Activated naive CD8-positive, alpha-beta T cell treated with anti-CD3 and anti-CD28 coated beads for 36 hours (primary cell): ENCODE data around the gene ZNF785. TPM values are rescaled to one million over a fixed set of nuclear protein-coding genes. Genes with fewer than 3 reads are reported as not detected.
"Not testable (repeated sequence)": the region's sequence is repeated elsewhere in the genome, so short reads cannot be mapped to it uniquely, and the experiment has no call there.

Experiments
- DNase-seq: peaks from one replicate; pipeline ENCODE4 v3.0.0; 2021
- H3K27ac Mint-ChIP-seq: one replicate; pipeline ENCODE4 v1.8.0; 2022; ENCODE audit warnings: mild to moderate bottlenecking, moderate library complexity, mixed read lengths
- H3K27me3 Mint-ChIP-seq: one replicate; pipeline ENCODE4 v1.8.0; 2022; ENCODE audit warnings: mild to moderate bottlenecking, mixed read lengths
- H3K36me3 Mint-ChIP-seq: one replicate; pipeline ENCODE4 v1.8.0; 2021; ENCODE audit warnings: mild to moderate bottlenecking, mixed read lengths
- H3K4me1 Mint-ChIP-seq: one replicate; pipeline ENCODE4 v1.8.0; 2021; ENCODE audit warnings: mixed read lengths
- H3K4me3 Mint-ChIP-seq: one replicate; pipeline ENCODE4 v1.8.0; 2022; ENCODE audit warnings: mild to moderate bottlenecking, moderate library complexity, mixed read lengths
- H3K9me3 Mint-ChIP-seq: one replicate; pipeline ENCODE4 v1.8.0; 2022; ENCODE audit warnings: mixed read lengths
- total RNA-seq, 2 experiments: library from RNA; stranded (reverse); gene quantifications; one replicate each; pipeline ENCODE4 v1.2.3, GENCODE V29; 2021

ZNF785 gene
- total RNA-seq, 2 experiments from 2014 or later: 6.4 to 7.8 TPM

DNA sequence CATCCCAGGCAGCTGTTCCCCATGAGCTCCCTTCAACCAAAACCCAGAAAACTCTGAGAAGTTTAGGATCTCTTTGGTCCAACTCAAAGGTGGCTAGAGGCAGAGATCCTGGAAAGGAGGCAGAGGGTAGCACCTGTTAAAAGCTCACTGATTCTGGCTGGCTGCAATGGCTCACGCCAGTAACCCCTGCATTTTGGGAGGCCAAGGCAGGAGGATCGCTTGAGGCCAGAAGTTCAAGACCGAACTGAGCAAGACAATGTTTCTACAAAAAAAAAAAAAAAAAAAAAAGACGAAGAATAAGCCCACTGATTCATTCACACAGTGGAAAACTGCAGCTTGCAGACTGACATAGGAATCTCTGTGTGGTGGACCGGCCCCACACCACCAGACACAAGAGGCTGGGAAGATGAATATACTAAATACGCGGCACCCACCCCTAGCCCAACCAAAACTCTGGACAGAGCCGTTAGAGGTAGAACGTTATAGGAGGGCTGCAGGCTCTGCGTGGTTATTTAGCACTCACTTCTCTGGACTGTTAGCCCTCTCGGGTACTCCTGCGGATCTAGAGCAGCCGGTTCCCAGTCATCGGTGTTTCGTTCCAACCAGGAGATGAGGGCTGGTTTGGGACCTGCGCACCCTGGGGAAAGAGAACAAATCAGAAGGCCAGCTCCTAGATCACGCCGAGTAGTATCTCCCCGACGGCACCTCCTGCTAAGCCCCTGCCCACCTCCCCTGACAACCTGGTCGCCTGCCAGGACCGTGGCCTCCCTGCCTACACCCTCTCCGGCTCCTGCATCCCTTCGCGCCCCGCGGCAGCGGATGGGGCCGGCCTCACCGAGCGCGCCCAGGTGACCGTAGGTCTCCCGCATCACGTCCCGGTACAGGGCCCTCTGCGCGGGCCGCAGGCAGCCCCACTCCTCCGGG, 23.8 kb upstream of the ZNF785 start:
- Mint-ChIP-seq H3K9me3 (no peaks in the 10 kb centered on the region), H3K4me1 (peaks cover 17% of the 10 kb centered on the region), H3K27ac (peak overlapping the region; percentile 94), H3K4me3 (peak overlapping the region; percentile 91), H3K36me3 (peaks cover 23% of the 10 kb centered on the region), H3K27me3 (no peaks in the 10 kb centered on the region)
- peak; percentile 56 for DNase-seq

DNA sequence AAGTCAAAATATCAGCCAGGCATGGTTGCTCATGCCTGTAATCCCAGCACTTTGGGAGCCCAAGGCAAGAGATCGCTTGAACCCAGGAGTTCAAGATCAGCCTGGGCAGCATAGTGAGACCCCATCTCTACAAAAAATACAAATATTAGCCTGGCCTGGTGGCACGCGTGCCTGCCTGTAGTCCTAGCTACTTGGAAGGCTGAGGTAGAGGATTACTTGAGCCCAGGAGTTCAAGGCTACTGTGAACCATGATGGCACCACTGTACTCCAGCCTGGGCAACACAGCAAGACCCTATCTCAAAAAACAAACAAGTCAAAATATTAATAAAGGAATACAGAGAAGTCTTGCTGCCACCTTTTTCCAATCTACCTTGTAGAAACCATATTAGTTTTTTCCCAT, 20.5 kb upstream of the ZNF785 start:
- Mint-ChIP-seq H3K4me1 (peaks cover 17% of the 10 kb centered on the region), H3K36me3 (peaks cover 28% of the 10 kb centered on the region), H3K4me3 (no peak overlapping the region), H3K27me3 (no peaks in the 10 kb centered on the region), H3K9me3 (no peaks in the 10 kb centered on the region), H3K27ac (no peak overlapping the region)
- DNase-seq: no peak

DNA sequence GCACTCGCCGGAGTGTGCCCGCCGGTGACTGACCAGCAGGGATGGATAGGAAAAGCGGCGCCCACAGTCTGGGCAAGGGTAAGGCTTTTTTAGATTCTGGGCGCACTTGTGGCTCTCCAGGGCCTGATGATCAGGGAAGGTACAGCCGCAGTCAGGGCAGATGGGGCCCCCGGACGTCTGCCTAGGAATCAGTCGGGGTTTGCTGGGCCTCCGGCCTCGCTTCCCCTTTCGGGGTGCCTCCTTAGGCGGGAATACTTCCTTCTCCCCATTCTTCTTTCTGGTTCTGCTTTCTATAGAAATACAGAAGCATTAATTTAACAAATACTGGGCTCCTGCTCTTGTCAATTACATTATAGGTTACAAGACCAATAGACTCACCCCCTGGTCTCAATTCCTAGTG, 19.7 kb upstream of the ZNF785 start:
- no peaks in the 10 kb centered on the region for H3K9me3 Mint-ChIP-seq
- H3K36me3 Mint-ChIP-seq: peaks cover 28% of the 10 kb centered on the region
- H3K27me3 Mint-ChIP-seq: no peaks in the 10 kb centered on the region
- H3K27ac Mint-ChIP-seq: no peak overlapping the region
- no peak for DNase-seq
- H3K4me1 Mint-ChIP-seq: peaks cover 11% of the 10 kb centered on the region
- H3K4me3 Mint-ChIP-seq: no peak overlapping the region

DNA sequence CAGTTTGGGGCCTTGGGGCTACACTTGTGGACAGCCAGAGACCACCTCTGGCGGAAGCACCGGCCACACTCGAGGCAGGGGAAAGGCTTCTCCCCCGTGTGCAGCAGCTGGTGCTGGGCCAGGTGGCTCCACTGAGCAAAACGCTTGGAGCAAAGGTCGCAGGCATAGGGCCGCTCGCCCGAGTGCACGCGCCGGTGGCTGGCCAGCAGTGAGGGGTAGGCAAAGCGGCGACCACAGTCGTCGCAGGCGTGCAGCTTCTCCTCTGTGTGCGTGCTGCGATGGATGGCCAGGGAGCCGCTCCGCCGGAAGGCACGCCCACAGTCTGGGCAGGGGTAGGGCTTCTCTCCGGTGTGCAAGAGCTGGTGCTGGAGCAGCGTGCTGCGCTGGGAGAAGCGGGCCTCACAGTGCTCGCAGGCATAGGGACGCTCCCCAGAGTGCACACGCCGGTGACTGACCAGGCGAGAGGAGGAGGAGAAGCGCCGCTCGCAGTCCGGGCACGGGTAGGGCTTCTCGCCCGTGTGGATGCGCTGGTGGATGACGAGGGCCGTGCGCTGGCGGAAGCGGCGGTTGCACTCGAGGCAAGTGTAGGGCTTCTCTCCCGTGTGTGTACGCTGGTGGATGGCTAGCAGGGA, 18.9 kb upstream of the ZNF785 start:
- no peak for DNase-seq
- Mint-ChIP-seq H3K36me3 (peaks cover 28% of the 10 kb centered on the region), H3K27ac (no peak overlapping the region), H3K4me3 (no peak overlapping the region), H3K9me3 (no peaks in the 10 kb centered on the region), H3K4me1 (peaks cover 11% of the 10 kb centered on the region), H3K27me3 (no peaks in the 10 kb centered on the region)

DNA sequence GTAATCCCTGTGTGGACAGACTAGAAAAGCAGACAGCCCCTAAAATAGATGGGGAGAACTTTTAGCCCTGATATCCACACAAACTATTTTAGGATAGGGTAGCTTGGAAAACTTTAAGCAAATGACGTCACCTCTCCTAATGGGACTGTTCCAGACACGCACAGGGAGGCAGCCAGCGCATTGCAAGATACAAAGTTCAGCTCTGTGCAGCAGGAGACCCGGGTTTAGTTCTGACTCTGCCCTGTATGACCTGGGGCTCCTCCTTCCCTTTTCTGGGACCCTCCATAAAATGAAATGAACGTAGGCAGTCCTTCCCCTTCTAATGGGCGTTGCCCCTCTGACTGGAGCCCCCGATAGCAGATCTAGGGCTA, 18.4 kb upstream of the ZNF785 start:
- Mint-ChIP-seq H3K27ac (no peak overlapping the region), H3K36me3 (peaks cover 26% of the 10 kb centered on the region), H3K4me1 (peaks cover 8% of the 10 kb centered on the region), H3K9me3 (no peaks in the 10 kb centered on the region), H3K4me3 (no peak overlapping the region), H3K27me3 (no peaks in the 10 kb centered on the region)
- no peak for DNase-seq

DNA sequence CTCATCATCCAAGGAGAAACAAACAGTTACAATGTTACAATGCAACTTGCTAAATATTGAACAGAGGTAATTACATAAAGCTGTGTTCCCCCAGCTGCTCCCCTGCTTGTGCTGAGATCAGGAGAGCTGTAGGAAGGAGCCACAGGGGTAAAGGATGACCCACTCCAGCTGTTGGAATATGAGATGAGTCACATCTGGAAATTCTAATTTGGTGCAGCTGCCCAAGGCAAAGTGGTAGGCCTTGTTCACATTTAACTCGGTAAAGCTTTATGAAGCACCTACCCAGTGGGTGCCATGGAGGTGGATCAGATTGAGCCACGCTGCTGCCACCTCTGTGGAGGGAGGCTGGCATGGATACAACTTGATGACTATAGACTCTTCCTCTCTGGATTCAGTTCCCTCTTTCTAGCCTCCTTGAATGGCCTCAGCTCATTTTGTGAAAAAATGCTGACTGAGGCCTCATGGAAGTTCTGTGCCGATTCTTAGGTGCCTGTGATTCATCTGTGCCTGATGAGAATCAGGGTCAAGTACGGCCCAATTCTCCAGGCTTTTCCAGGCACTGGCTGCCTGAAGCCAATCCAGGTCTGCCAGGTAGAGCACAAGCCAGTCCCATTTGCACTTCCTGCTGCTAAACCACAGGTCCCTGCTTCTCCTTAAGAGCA, 17.2 kb upstream of the ZNF785 start:
- peak overlapping the region; percentile 35 for H3K27ac Mint-ChIP-seq
- H3K9me3 Mint-ChIP-seq: no peaks in the 10 kb centered on the region
- H3K27me3 Mint-ChIP-seq: no peaks in the 10 kb centered on the region
- H3K36me3 Mint-ChIP-seq: peaks cover 19% of the 10 kb centered on the region
- no peak overlapping the region for H3K4me3 Mint-ChIP-seq
- peaks cover 6% of the 10 kb centered on the region for H3K4me1 Mint-ChIP-seq
- DNase-seq: no peak

DNA sequence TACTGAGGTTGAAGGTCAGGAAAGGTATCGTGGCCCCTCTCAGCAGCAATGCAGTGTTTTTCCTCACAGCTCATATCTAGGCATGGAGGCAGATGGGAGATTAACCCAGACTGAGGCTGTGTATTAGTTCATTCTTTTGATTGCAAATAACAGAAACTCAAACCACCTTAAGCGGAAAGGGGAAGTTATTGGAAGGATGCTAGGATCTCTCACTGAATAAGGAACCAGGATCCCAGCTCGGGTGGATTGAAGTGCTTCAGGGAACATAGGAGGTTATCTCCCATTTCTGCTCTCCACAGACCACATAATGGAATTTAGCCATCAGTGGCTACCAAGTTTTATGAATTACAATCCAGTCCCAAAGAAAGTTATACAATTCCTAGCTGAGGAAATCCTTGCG, 16.5 kb upstream of the ZNF785 start:
- DNase-seq: no peak
- Mint-ChIP-seq H3K36me3 (peaks cover 16% of the 10 kb centered on the region), H3K27me3 (no peaks in the 10 kb centered on the region), H3K4me1 (peaks cover 5% of the 10 kb centered on the region), H3K9me3 (no peaks in the 10 kb centered on the region), H3K4me3 (no peak overlapping the region), H3K27ac (no peak overlapping the region)

DNA sequence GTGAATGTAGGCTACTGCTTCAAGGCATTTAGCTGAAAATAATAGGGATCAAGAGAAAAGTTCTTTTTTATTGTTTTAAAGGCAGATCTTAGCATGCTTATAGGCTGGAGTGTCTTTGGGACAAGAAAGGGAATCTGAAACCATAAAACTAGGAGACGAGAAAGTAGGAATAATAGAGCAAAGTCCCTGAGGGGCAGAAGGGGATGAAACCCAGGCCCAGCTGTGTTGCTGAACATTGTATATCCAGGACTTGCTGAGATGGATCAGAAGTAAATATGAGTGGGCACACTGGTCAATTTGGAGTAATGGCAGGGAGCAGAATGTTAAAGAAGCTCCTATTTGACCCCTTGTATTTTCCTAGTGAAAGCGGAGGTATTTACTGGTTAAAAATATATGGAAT, 15.4 kb upstream of the ZNF785 start:
- H3K4me3 Mint-ChIP-seq: no peak overlapping the region
- H3K27me3 Mint-ChIP-seq: no peaks in the 10 kb centered on the region
- no peaks in the 10 kb centered on the region for H3K9me3 Mint-ChIP-seq
- H3K27ac Mint-ChIP-seq: no peak overlapping the region
- peaks cover 12% of the 10 kb centered on the region for H3K36me3 Mint-ChIP-seq
- H3K4me1 Mint-ChIP-seq: peaks cover 5% of the 10 kb centered on the region
- no peak for DNase-seq

DNA sequence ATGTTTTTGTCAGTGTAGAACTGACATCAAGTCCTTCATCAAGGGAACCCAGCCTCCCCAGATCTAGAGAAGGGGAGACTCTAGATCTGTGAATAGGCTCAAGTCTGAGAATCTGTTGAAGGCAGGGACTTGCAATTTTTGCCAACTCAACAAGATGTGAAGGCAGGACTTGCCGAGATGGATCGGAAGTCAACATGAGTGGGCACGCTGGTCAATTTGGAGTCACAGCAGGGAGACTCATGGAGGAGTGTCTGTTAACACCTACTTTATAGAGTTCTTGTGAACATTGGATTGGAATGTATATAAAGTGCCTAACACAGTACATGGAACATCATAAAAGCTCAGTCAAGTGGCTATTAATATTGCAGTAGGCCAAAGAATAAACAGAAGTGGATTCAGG, 14.7 kb upstream of the ZNF785 start:
- H3K36me3 Mint-ChIP-seq: peaks cover 12% of the 10 kb centered on the region
- H3K4me3 Mint-ChIP-seq: no peak overlapping the region
- peaks cover 5% of the 10 kb centered on the region for H3K4me1 Mint-ChIP-seq
- DNase-seq: no peak
- no peaks in the 10 kb centered on the region for H3K27me3 Mint-ChIP-seq
- no peaks in the 10 kb centered on the region for H3K9me3 Mint-ChIP-seq
- H3K27ac Mint-ChIP-seq: no peak overlapping the region

DNA sequence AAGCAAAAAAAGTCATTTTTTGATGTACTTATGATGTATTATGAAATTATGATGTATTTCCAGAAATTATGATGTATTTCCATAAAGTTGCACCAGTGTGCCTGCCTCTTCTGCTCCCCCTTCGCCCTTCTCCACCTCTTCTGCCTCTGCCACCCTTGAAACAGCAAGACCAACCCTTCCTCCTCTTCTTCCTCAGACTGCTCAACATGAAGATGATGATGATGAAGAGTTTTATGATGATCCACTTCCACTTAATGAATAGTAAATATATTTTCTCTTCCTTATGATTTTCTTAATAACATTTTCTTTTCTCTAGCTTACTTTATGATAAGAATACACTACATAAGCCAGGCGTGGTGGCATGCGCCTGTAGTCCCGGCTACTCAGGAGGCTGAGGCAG, 7.4 kb upstream of the ZNF785 start:
- H3K9me3 Mint-ChIP-seq: no peaks in the 10 kb centered on the region
- H3K4me3 Mint-ChIP-seq: no peak overlapping the region
- H3K27ac Mint-ChIP-seq: no peak overlapping the region
- H3K36me3 Mint-ChIP-seq: peaks cover 4% of the 10 kb centered on the region
- no peaks in the 10 kb centered on the region for H3K4me1 Mint-ChIP-seq
- DNase-seq: no peak
- H3K27me3 Mint-ChIP-seq: no peaks in the 10 kb centered on the region

DNA sequence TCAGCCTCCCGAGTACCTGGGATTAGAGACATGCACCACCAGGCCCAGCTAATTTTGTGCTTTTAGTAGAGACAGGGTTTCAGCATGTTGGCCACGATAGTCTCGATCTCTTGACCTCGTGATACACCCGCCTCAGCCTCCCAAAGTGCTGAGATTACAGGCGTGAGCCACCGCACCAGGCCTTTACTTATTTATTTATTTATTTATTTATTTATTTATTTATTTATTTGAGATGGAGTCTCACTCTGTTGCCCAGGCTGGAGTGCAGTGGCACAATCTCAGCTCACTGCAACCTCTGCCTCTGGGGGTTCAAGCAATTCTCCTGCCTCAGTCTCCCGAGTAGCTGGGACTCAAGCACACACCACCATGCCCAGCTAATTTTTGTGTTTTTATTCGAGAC, 5.4 kb upstream of the ZNF785 start:
- not testable (repeated sequence) for H3K9me3 Mint-ChIP-seq, H3K27me3 Mint-ChIP-seq

DNA sequence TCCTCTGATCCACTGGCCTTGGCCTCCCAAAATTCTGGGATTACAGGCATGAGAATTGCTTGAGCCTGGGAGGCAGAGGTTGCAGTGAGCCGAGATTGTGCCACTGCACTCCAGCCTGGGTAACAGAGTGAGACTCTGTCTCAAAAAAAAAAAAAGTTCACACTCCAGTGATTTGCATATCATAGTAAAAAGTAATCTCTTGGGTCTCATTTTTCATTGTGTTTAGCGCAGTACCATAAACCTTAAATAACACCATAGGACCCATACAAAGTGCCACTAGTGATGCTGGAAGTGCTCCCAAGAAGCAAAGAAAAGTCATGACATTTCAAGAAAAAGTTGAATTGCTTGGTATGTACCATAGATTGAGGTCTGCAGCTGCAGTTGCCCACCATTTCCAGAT, 4.1 kb upstream of the ZNF785 start:
- H3K27me3 Mint-ChIP-seq, H3K4me3 Mint-ChIP-seq, H3K27ac Mint-ChIP-seq, H3K9me3 Mint-ChIP-seq, DNase-seq: not testable (repeated sequence)
- H3K4me1 Mint-ChIP-seq: peaks cover 15% of the 10 kb centered on the region
- peaks cover 23% of the 10 kb centered on the region for H3K36me3 Mint-ChIP-seq

More for the DNA sequence above, 5.4 kb upstream of the ZNF785 start:
- Mint-ChIP-seq H3K36me3 (peaks cover 17% of the 10 kb centered on the region), H3K4me1 (peaks cover 10% of the 10 kb centered on the region)
- not testable (repeated sequence) for H3K27ac Mint-ChIP-seq, DNase-seq, H3K4me3 Mint-ChIP-seq

DNA sequence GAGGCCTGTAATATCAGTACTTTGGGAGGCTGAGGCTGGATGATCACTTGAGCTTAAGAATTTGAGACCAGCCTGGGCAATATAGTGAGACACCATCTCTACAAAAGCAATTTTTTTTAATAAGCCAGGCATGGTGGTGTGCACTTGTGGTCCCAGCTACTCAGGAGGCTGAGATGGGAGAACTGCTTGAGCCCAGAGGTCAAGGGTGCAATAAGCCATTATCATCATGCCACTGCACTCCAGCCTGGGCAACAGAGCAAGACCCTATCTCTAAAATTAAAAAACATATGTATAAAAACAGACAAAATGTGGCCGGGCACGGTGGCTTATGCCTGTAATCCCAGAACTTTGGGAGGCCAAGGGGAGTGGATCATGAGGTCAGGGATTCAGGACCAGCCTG, 3.2 kb upstream of the ZNF785 start:
- Mint-ChIP-seq H3K9me3 (no peaks in the 10 kb centered on the region), H3K36me3 (peaks cover 26% of the 10 kb centered on the region), H3K27ac (no peak overlapping the region), H3K4me1 (peaks cover 19% of the 10 kb centered on the region), H3K4me3 (no peak overlapping the region), H3K27me3 (no peaks in the 10 kb centered on the region)
- DNase-seq: no peak

DNA sequence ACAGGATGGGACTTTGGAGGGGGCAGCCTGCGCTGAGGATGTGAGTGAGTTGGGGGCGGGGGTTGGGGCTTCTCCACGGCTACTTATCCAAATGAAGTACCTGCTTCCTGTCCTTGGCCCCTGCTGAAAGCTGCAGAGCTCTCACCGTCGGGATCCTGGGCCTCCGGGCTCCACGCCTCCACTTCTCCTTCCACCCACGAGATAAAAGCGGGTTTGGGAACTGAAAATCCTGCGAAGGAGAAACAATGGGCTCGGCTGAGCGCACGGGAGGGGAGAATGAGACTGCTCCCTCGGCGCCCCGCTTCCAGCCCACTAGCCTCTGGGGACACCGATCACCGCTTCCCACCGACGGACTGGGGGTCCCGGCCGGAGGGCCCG, 486 bp downstream of the ZNF785 start:
- H3K27ac Mint-ChIP-seq: peak overlapping the region; percentile 94
- DNase-seq: no peak
- H3K27me3 Mint-ChIP-seq: no peaks in the 10 kb centered on the region
- H3K4me1 Mint-ChIP-seq: peaks cover 21% of the 10 kb centered on the region
- H3K4me3 Mint-ChIP-seq: peak overlapping the region; percentile 90
- H3K36me3 Mint-ChIP-seq: peaks cover 35% of the 10 kb centered on the region
- no peaks in the 10 kb centered on the region for H3K9me3 Mint-ChIP-seq

DNA sequence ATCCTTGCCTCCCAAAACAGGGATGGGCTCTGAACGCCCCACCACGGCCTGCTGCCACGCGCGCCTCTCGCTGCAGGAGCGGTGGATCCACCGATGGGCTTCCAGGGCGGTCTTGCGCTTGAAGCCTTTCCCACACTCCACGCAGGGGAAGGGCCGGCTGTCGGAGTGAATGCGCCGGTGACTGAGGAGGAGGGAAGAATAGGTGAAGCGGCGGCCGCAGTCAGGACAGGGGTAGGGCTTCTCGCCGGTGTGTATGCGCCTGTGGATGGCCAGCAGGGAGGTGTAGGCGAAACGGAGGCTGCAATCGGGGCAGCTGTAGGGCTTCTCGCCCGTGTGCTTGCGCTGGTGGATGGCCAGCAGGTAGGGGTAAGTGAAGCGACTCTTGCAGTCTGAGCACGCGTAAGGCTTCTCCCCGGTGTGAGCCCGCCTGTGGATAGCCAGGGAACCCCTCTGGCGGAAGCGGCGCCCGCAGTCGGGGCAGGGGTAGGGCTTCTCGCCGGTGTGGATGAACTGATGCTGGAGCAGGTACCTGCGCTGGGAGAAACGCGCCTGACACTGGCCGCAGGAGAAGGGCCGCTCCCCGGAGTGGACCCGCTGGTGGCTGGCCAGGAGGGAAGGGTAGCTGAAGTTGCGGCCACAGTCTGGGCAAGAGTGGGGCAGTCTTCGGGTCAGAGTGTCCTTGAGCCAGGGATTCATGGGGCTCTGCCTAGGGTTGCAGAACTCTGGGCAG, 2.7 kb downstream of the ZNF785 start:
- peaks cover 21% of the 10 kb centered on the region for H3K4me1 Mint-ChIP-seq
- peaks cover 31% of the 10 kb centered on the region for H3K36me3 Mint-ChIP-seq
- H3K27me3 Mint-ChIP-seq: no peaks in the 10 kb centered on the region
- H3K27ac Mint-ChIP-seq: no peak overlapping the region
- no peak for DNase-seq
- H3K4me3 Mint-ChIP-seq: no peak overlapping the region
- no peaks in the 10 kb centered on the region for H3K9me3 Mint-ChIP-seq
